ENCODE measurements around the gene FBH1.

FBH1 gene

DNA sequence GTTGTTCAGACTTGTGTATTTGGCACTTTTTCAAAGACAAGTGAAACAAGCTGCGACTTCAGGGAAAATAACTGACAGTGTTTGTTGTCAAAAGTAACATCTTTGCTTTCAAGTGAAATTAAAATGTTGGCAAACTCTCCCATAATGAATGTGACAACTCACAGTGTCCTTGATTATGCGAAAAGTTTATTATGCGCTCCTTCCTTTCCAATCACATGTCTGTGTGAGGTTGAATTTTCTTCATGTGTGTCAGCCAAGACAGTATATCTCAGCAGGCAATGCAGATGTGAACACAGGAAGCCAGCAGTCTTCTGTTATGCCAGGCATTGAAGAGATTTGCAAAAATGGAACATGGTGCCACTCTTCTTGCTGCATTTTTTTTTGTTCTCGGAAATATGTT is 28.7 kb downstream of the FBH1 start:
- Histone ChIP-seq H3K27ac (ENCODE audit: poor library complexity, severe bottlenecking) (no peak overlapping the region), H3K9me3 (ENCODE audit: severe bottlenecking) (no peaks in the 10 kb centered on the region), H3K36me3 (ENCODE audit: low read depth) (peaks cover 76% of the 10 kb centered on the region), H3K4me1 (ENCODE audit: insufficient read depth, poor library complexity, severe bottlenecking) (no peaks in the 10 kb centered on the region), H3K4me3 (ENCODE audit: severe bottlenecking) (no peak overlapping the region), H3K27me3 (ENCODE audit: insufficient read depth, poor library complexity, severe bottlenecking) (no peaks in the 10 kb centered on the region)
- DNase-seq (ENCODE audit: low spot score) (no peak), ATAC-seq (ENCODE audit: low read depth) (no peak)
- TF ChIP-seq, protein P1, sequence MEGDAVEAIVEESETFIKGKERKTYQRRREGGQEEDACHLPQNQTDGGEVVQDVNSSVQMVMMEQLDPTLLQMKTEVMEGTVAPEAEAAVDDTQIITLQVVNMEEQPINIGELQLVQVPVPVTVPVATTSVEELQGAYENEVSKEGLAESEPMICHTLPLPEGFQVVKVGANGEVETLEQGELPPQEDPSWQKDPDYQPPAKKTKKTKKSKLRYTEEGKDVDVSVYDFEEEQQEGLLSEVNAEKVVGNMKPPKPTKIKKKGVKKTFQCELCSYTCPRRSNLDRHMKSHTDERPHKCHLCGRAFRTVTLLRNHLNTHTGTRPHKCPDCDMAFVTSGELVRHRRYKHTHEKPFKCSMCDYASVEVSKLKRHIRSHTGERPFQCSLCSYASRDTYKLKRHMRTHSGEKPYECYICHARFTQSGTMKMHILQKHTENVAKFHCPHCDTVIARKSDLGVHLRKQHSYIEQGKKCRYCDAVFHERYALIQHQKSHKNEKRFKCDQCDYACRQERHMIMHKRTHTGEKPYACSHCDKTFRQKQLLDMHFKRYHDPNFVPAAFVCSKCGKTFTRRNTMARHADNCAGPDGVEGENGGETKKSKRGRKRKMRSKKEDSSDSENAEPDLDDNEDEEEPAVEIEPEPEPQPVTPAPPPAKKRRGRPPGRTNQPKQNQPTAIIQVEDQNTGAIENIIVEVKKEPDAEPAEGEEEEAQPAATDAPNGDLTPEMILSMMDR (IDR thresholded peaks at IDR 0.05; ENCODE audit: poor library complexity, severe bottlenecking) = no peak

DNA sequence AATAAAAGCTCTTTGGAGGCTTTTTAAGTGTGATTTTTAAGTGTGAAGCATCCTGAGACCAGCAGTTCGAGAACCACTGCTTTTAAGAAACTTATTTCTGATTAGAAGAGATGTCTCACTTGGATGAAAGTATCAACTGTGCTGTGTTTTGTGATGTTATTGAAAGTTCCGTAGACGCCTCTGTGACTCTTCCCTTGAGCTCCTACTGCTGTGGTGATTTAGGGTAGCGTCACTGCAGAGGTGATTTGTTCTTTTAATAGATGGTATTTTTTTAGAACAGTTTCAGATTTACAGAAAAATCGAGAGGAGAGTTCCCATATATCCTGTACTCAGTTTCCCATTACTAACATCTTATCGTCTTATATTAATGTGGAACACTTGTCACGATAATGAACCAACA is 29.5 kb downstream of the FBH1 start:
- peaks cover 74% of the 10 kb centered on the region for H3K36me3 ChIP-seq (ENCODE audit: low read depth)
- H3K4me1 ChIP-seq (ENCODE audit: insufficient read depth, poor library complexity, severe bottlenecking) = no peaks in the 10 kb centered on the region
- DNase-seq (ENCODE audit: low spot score) (no peak), ATAC-seq (ENCODE audit: low read depth) (no peak)
- H3K27me3 ChIP-seq (ENCODE audit: insufficient read depth, poor library complexity, severe bottlenecking) = no peaks in the 10 kb centered on the region
- H3K4me3 ChIP-seq (ENCODE audit: severe bottlenecking) = no peak overlapping the region
- TF ChIP-seq, protein P1 (IDR thresholded peaks at IDR 0.05; ENCODE audit: poor library complexity, severe bottlenecking) = no peak
- no peaks in the 10 kb centered on the region for H3K9me3 ChIP-seq (ENCODE audit: severe bottlenecking)
- H3K27ac ChIP-seq (ENCODE audit: poor library complexity, severe bottlenecking) = no peak overlapping the region

DNA sequence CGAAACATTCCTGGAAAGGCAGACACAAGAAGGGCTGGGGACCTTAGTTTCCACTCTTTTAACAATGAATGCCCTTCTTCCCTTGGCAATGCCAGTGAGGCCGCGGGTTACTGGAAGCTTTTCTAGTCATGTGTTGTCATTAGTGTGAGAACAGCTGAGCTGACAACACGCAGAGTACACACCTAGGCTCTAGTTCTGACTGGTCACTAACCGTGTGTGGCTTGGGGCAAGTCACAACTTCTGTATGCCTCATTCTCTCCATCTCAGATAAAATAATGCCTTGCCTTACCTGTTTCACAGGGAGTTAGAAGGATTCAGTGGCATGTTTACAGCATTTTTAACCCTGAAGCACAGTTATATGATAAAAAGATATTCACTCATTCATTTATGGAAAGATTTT is 31.7 kb downstream of the FBH1 start:
- H3K27ac ChIP-seq (ENCODE audit: poor library complexity, severe bottlenecking) = no peak overlapping the region
- no peaks in the 10 kb centered on the region for H3K9me3 ChIP-seq (ENCODE audit: severe bottlenecking)
- DNase-seq (ENCODE audit: low spot score) = no peak
- ATAC-seq (ENCODE audit: low read depth) = no peak
- peaks cover 88% of the 10 kb centered on the region for H3K36me3 ChIP-seq (ENCODE audit: low read depth)
- no peaks in the 10 kb centered on the region for H3K27me3 ChIP-seq (ENCODE audit: insufficient read depth, poor library complexity, severe bottlenecking)
- no peak overlapping the region for H3K4me3 ChIP-seq (ENCODE audit: severe bottlenecking)
- no peaks in the 10 kb centered on the region for H3K4me1 ChIP-seq (ENCODE audit: insufficient read depth, poor library complexity, severe bottlenecking)
- TF ChIP-seq, protein P1 (IDR thresholded peaks at IDR 0.05; ENCODE audit: poor library complexity, severe bottlenecking) = no peak

DNA sequence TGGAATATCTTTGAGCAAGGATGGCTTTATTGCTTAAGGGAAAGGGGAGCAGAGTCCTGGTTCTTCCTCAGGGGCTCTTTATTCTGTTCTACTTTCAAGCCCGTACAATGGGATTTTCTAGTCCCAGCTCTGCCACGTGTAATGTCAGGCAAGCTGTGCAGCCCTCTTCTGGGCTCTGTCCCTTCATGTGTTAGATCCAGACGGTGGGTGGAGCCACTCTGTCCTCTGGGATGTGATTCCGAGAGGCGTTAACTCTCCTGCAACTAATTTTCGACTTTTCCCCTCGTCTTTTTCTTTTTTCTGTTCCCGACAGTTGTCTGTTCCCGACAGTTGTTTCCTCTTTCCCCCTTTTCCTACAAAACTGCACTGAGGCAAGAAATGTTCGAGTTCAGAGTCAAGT is 34.8 kb downstream of the FBH1 start:
- no peaks in the 10 kb centered on the region for H3K9me3 ChIP-seq (ENCODE audit: severe bottlenecking)
- peaks cover 87% of the 10 kb centered on the region for H3K36me3 ChIP-seq (ENCODE audit: low read depth)
- TF ChIP-seq, protein P1 (IDR thresholded peaks at IDR 0.05; ENCODE audit: poor library complexity, severe bottlenecking) = no peak
- no peaks in the 10 kb centered on the region for H3K27me3 ChIP-seq (ENCODE audit: insufficient read depth, poor library complexity, severe bottlenecking)
- DNase-seq (ENCODE audit: low spot score) (no peak), ATAC-seq (ENCODE audit: low read depth) (no peak)
- no peaks in the 10 kb centered on the region for H3K4me1 ChIP-seq (ENCODE audit: insufficient read depth, poor library complexity, severe bottlenecking)
- H3K4me3 ChIP-seq (ENCODE audit: severe bottlenecking) = no peak overlapping the region
- H3K27ac ChIP-seq (ENCODE audit: poor library complexity, severe bottlenecking) = no peak overlapping the region

DNA sequence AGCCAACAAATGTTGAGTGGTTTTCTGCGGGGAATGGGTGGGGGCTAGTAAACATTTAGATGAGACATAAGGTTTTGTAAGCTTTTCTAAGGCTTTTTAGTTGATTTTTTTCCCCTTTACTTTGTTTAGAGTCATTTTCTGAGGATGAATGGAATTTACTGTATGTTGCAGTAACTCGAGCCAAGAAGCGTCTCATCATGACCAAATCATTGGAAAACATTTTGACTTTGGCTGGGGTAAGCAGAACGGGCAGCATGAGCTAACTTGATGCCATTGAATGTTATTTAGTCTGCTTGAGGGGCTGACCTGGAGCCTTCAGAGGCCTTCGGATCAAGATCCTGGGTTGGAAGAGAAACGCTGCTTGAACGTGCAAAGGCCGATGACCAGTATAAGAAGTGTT is 37.3 kb downstream of the FBH1 start:
- Histone ChIP-seq H3K4me1 (ENCODE audit: insufficient read depth, poor library complexity, severe bottlenecking) (no peaks in the 10 kb centered on the region), H3K9me3 (ENCODE audit: severe bottlenecking) (no peaks in the 10 kb centered on the region), H3K27me3 (ENCODE audit: insufficient read depth, poor library complexity, severe bottlenecking) (no peaks in the 10 kb centered on the region), H3K36me3 (ENCODE audit: low read depth) (peaks cover 82% of the 10 kb centered on the region), H3K4me3 (ENCODE audit: severe bottlenecking) (no peak overlapping the region), H3K27ac (ENCODE audit: poor library complexity, severe bottlenecking) (no peak overlapping the region)
- DNase-seq (ENCODE audit: low spot score) = no peak
- TF ChIP-seq, protein P1 (IDR thresholded peaks at IDR 0.05; ENCODE audit: poor library complexity, severe bottlenecking) = no peak
- ATAC-seq (ENCODE audit: low read depth) = no peak

Measured in RWPE2 (cell line).